ENCODE data around the gene AQP11.

AQP11 gene

GRCh38 chr11:77596626-77597025 is 6.9 kb downstream of the AQP11 start:
- no peaks in the 10 kb centered on the region for H3K27me3 ChIP-seq (ENCODE audit: control insufficient read depth, insufficient read depth, low read length)
- no peak overlapping the region for H3K9ac ChIP-seq
- TF ChIP-seq CTCF (IDR thresholded peaks at IDR 0.05), result no peak
- no peak overlapping the region for H3K27ac ChIP-seq
- H3K79me2 ChIP-seq, result no peaks in the 10 kb centered on the region
- no peak overlapping the region for H3K4me2 ChIP-seq (ENCODE audit: low read length)
- H3K9me3 ChIP-seq (ENCODE audit: control insufficient read depth, low read length), result no peaks in the 10 kb centered on the region
- H3K4me3 ChIP-seq (ENCODE audit: low read depth, low read length), result no peak overlapping the region
- H3K4me1 ChIP-seq, result no peaks in the 10 kb centered on the region
- H2AFZ ChIP-seq, result no peak overlapping the region
- H3K36me3 ChIP-seq (ENCODE audit: control insufficient read depth, insufficient read depth, low read length), result no peaks in the 10 kb centered on the region

- Histone ChIP-seq H3K27me3 (ENCODE audit: control insufficient read depth, insufficient read depth, low read length) (no peaks in the 10 kb centered on the region), H3K36me3 (ENCODE audit: control insufficient read depth, insufficient read depth, low read length) (no peaks in the 10 kb centered on the region), H3K9me3 (ENCODE audit: control insufficient read depth, low read length) (no peaks in the 10 kb centered on the region), H3K9ac (no peak overlapping the region), H3K4me1 (no peaks in the 10 kb centered on the region), H3K4me3 (ENCODE audit: low read depth, low read length) (no peak overlapping the region), H3K79me2 (no peaks in the 10 kb centered on the region), H3K4me2 (ENCODE audit: low read length) (no peak overlapping the region), H3K27ac (no peak overlapping the region), H2AFZ (no peak overlapping the region)
- TF ChIP-seq CTCF (IDR thresholded peaks at IDR 0.05), result no peak
Observed at GRCh38 chr11:77598195-77598594, 8.4 kb downstream of the AQP11 start.

GRCh38 chr11:77602381-77603088 is 12.8 kb downstream of the AQP11 start:
- no peak for TF ChIP-seq CTCF (IDR thresholded peaks at IDR 0.05)
- Histone ChIP-seq H3K36me3 (ENCODE audit: control insufficient read depth, insufficient read depth, low read length) (no peaks in the 10 kb centered on the region), H3K9ac (no peak overlapping the region), H3K79me2 (no peaks in the 10 kb centered on the region), H3K27ac (no peak overlapping the region), H3K9me3 (ENCODE audit: control insufficient read depth, low read length) (no peaks in the 10 kb centered on the region), H3K27me3 (ENCODE audit: control insufficient read depth, insufficient read depth, low read length) (no peaks in the 10 kb centered on the region), H3K4me1 (no peaks in the 10 kb centered on the region), H2AFZ (no peak overlapping the region), H3K4me2 (ENCODE audit: low read length) (no peak overlapping the region), H3K4me3 (ENCODE audit: low read depth, low read length) (no peak overlapping the region)

- H3K27me3 ChIP-seq (ENCODE audit: control insufficient read depth, insufficient read depth, low read length), result no peaks in the 10 kb centered on the region
- H3K27ac ChIP-seq, result no peak overlapping the region
- TF ChIP-seq CTCF (IDR thresholded peaks at IDR 0.05), result no peak
- no peak overlapping the region for H3K4me3 ChIP-seq (ENCODE audit: low read depth, low read length)
- no peak overlapping the region for H3K9ac ChIP-seq
- no peaks in the 10 kb centered on the region for H3K4me1 ChIP-seq
- H3K79me2 ChIP-seq, result no peaks in the 10 kb centered on the region
- no peaks in the 10 kb centered on the region for H3K9me3 ChIP-seq (ENCODE audit: control insufficient read depth, low read length)
- H2AFZ ChIP-seq, result no peak overlapping the region
- no peaks in the 10 kb centered on the region for H3K36me3 ChIP-seq (ENCODE audit: control insufficient read depth, insufficient read depth, low read length)
- H3K4me2 ChIP-seq (ENCODE audit: low read length), result no peak overlapping the region
Observed at GRCh38 chr11:77604281-77604680, 14.5 kb downstream of the AQP11 start.

- Histone ChIP-seq H3K4me2 (ENCODE audit: low read length) (no peak overlapping the region), H3K27me3 (ENCODE audit: control insufficient read depth, insufficient read depth, low read length) (no peaks in the 10 kb centered on the region), H3K27ac (no peak overlapping the region), H2AFZ (no peak overlapping the region), H3K36me3 (ENCODE audit: control insufficient read depth, insufficient read depth, low read length) (no peaks in the 10 kb centered on the region), H3K4me1 (no peaks in the 10 kb centered on the region), H3K9me3 (ENCODE audit: control insufficient read depth, low read length) (no peaks in the 10 kb centered on the region), H3K9ac (no peak overlapping the region), H3K4me3 (ENCODE audit: low read depth, low read length) (no peak overlapping the region), H3K79me2 (no peaks in the 10 kb centered on the region)
- no peak for TF ChIP-seq CTCF (IDR thresholded peaks at IDR 0.05)
Observed at GRCh38 chr11:77609234-77609633, 19.5 kb downstream of the AQP11 start.

Data from parathyroid adenoma (tissue), 2 donors.